Loucy (cell line): ENCODE measurements around the gene PRKCE.

ENCODE experiments used
- CTCF ChIP-seq: fragments of 200-600 bp; sonication (generic); conservative IDR thresholded peaks from 2 replicates; pipeline ENCODE4 v1.5.1; 2014; ENCODE audit warnings: mild to moderate bottlenecking, antibody characterized with exemption, low read length
- EZH2phosphoT487 ChIP-seq: fragments of 200-600 bp; IDR thresholded peaks from 2 replicates; pipeline ENCODE4 v1.6.1; 2018; ENCODE audit warnings: antibody characterized with exemption, mild to moderate bottlenecking, moderate library complexity, borderline replicate concordance

- TF ChIP-seq CTCF (no peak), EZH2phosphoT487 (no peak)
These were observed 371.8 kb downstream of the PRKCE start for GRCh38 chr2:46023165-46023854.
